Esophagus squamous epithelium (tissue), 5 donors: ENCODE results near the gene RBM6. TPM values are rescaled to one million over a fixed set of nuclear protein-coding genes. Genes with fewer than 3 reads are reported as not detected.

Source experiments
- DNase-seq: peaks from one replicate; lab custom pipeline; 2025; lab: John Stamatoyannopoulos, UW
- H3K27ac ChIP-seq, 4 donors: fragments of 200-600 bp; sonication (generic); one replicate each; pipeline ENCODE4 v1.5.1; 2016 to 2019; ENCODE audit warnings: mild to moderate bottlenecking in 1 of 4
- H3K27me3 ChIP-seq, 4 donors: fragments of 200-600 bp; sonication (generic); 1 replicate in 3 of 4; 2 replicates in 1 of 4; pipeline versions ENCODE4 v1.5.1 to v1.6.0; 2017 to 2021; ENCODE audit warnings: antibody characterized with exemption in 1 of 4
- H3K36me3 ChIP-seq, 3 donors: fragments of 200-600 bp; sonication (generic); one replicate each; pipeline ENCODE4 v1.5.1; 2016 to 2019
- H3K4me1 ChIP-seq, 3 donors: fragments of 200-600 bp; sonication (generic); one replicate each; pipeline ENCODE4 v1.5.1; 2017 to 2019
- H3K4me3 ChIP-seq, 4 donors: fragments of 200-600 bp; sonication (generic); 1 replicate in 3 of 4; 2 replicates in 1 of 4; pipeline ENCODE4 v1.5.1; 2016 to 2019; ENCODE audit warnings: mild to moderate bottlenecking in 2 of 4, moderate library complexity in 1 of 4
- H3K9me3 ChIP-seq, 3 donors: fragments of 200-600 bp; sonication (generic); one replicate each; pipeline ENCODE4 v1.5.1; 2016 to 2019
- CTCF ChIP-seq, 6 experiments: fragments of 450-650 bp in 4 of 6; fragments of 200-600 bp in 2 of 6; sonication (generic) in 2 of 6; IDR thresholded peaks; one replicate each; pipeline ENCODE4 v1.5.1; 2016 to 2019; ENCODE audit warnings: antibody characterized with exemption in 6 of 6, mild to moderate bottlenecking in 4 of 6, moderate library complexity in 4 of 6
- POLR2A ChIP-seq, 4 donors: fragments of 450-650 bp; IDR thresholded peaks; one replicate each; pipeline ENCODE4 v1.6.1; 2017; ENCODE audit warnings: antibody characterized with exemption in 4 of 4, mild to moderate bottlenecking in 4 of 4, moderate library complexity in 3 of 4
- WGBS, 2 donors: methylation state at CpG; one replicate each; pipeline ENCODE4 v1.1.5; 2018; 5-methylcytosine and 5-hydroxymethylcytosine counted together
- intact Hi-C: fragments of 100-400 bp; cut with DNase I; formaldehyde crosslinking; loops from one replicate; pipeline ENCODE4 v1.15.0; 2022
- total RNA-seq, 4 donors: library from RNA; depleted of rRNA; stranded (reverse); fragments of >200 nt; gene quantifications; one replicate each; pipeline ENCODE4 v1.1.0, GENCODE V29; 2016
- donor health status: DM: yes; HTN: yes; CAD: no.

The RBM6 gene
- total RNA-seq, 4 donors from 2014 or later, result 32.2 to 85.1 (median 42.7) TPM

GRCh38 chr3:50122661-50123391 is 182.9 kb downstream of the RBM6 start:
- DNase-seq, result no peak
- H3K27me3 ChIP-seq, result no peaks in the 10 kb centered on the region
- H3K27ac ChIP-seq, result peak overlapping the region in 2 of 4 donors; percentile 40 to 51
- no peak overlapping the region for H3K4me3 ChIP-seq
- 66 to 69% methylated on average over 8 to 10 of the region's 14 CpGs for WGBS, 2 donors
- peaks cover 29 to 61% (median 35%) of the 10 kb centered on the region in 3 donors for H3K4me1 ChIP-seq
- no peaks in the 10 kb centered on the region for H3K9me3 ChIP-seq
- peaks cover 18 to 33% (median 26%) of the 10 kb centered on the region in 3 donors for H3K36me3 ChIP-seq
- no peak for TF ChIP-seq CTCF (IDR thresholded peaks at IDR 0.05)
- no peak for TF ChIP-seq POLR2A (IDR thresholded peaks at IDR 0.05)
- intact Hi-C loops, result no loop called here

DNA sequence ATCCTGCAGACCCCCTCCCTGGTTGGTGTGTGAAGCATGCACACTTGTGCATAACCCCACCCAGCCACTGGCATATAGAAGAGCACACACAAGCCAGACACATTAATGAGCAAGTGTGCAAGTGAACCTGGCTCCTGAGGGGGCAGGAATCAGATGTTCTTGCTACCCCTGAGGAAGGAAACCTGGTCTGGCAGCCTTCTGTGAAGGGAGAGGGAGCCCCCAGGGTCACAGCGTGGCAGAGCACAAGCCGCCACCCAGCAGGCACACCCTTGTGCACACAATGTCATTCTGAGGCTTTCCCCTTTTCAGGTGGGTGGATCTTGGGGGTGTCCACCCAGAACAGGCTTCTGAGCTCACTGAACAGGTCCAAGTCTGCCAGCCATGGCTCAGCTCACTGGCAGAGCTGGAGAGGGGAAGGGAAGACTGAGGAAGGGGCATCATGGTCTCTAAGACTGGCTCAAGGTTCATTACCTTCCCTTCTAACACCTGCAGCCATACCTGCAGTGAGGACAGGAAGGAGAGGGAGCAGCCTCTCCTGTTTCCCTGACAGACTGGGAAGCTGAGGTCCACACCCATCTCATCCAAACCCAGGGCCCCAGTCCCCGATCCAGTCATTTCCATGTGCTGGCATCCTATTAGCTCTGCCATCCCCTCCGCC is 183.6 kb downstream of the RBM6 start:
- intact Hi-C loops, result no loop called here
- peaks cover 29 to 61% (median 35%) of the 10 kb centered on the region in 3 donors for H3K4me1 ChIP-seq
- no peak for DNase-seq
- no peak for TF ChIP-seq POLR2A (IDR thresholded peaks at IDR 0.05)
- TF ChIP-seq CTCF (IDR thresholded peaks at IDR 0.05), result no peak
- H3K27ac ChIP-seq, result peak overlapping the region in 3 of 4 donors; percentile 28 to 40 (median 29)
- WGBS, 2 donors, result 31% methylated on average over 3 of the region's 4 CpGs; no CpG with 5 or more reads in 1 of the 2 donors
- no peaks in the 10 kb centered on the region for H3K27me3 ChIP-seq
- H3K9me3 ChIP-seq, result no peaks in the 10 kb centered on the region
- H3K36me3 ChIP-seq, result peaks cover 11 to 26% (median 19%) of the 10 kb centered on the region in 3 donors
- no peak overlapping the region for H3K4me3 ChIP-seq

DNA sequence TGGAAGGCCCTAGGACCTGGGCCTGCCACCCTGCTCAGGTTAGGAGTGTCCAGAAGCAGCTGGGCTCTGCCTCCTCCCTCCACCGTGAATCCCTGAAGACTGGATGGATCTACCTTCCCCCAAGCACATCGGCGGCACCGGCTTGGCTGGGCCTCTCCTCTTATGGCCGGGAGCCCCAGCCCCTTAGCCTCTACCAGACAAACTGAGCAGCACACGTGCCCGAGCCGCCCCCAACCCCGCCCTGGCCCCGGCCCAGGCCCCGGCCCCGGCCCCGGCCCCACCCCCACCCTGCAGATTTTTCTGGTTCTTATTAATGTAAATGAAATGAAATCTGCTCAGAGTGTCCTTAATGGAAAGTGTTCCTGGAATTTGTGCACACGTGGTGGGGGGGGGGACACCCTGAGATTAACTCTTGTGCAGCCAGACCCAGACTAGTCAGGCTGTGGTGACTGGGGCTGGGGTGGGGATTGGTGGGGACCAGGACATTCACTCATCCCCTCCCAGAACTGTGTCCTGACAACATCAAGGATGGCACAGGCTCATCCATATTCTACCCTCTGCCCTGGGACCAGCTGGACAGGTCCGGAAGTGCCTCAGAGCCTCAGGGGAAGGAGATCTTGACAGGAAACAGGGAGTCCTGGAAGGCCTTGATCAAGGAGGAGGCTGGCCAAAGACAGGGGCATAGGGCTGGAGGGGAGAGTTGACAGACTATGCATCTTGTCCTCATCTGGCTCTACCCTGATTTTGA is 184.3 kb downstream of the RBM6 start:
- no peak for DNase-seq
- Histone ChIP-seq H3K9me3 (no peaks in the 10 kb centered on the region), H3K27me3 (no peaks in the 10 kb centered on the region), H3K4me1 (peaks cover 29 to 61% (median 35%) of the 10 kb centered on the region in 3 donors), H3K36me3 (peaks cover 5 to 19% (median 14%) of the 10 kb centered on the region in 3 donors), H3K27ac (peak overlapping the region in 3 of 4 donors; percentile 28 to 40 (median 29)), H3K4me3 (no peak overlapping the region)
- intact Hi-C loops, result no loop called here
- TF ChIP-seq CTCF (IDR thresholded peaks at IDR 0.05) (no peak), POLR2A (IDR thresholded peaks at IDR 0.05) (no peak)
- 30 to 38% methylated on average over 2 to 7 of the region's 15 CpGs for WGBS, 2 donors

- intact Hi-C loops, result no loop called here
- Histone ChIP-seq H3K4me3 (no peak overlapping the region), H3K4me1 (peaks cover 29 to 61% (median 35%) of the 10 kb centered on the region in 3 donors), H3K27ac (no peak overlapping the region), H3K27me3 (no peaks in the 10 kb centered on the region), H3K36me3 (peaks cover 5 to 14% (median 9%) of the 10 kb centered on the region in 3 donors), H3K9me3 (no peaks in the 10 kb centered on the region)
- DNase-seq, result no peak
- 60% methylated on average over 2 of the region's 12 CpGs; no CpG with 5 or more reads in 1 of the 2 donors for WGBS, 2 donors
- TF ChIP-seq POLR2A (IDR thresholded peaks at IDR 0.05) (no peak), CTCF (IDR thresholded peaks at IDR 0.05) (no peak)
Measured at GRCh38 chr3:50124800-50125178, 184.8 kb downstream of the RBM6 start.
